Measurements from ENCODE around the gene TRERF1. TPM values are rescaled to one million over a fixed set of nuclear protein-coding genes. Genes with fewer than 3 reads are reported as not detected.

TRERF1 gene
- total RNA-seq, 1 experiment from 2014 or later: 22.3 TPM

- no peak for TF ChIP-seq MYBL2 (CRISPR knock-in tag; IDR thresholded peaks at IDR 0.05)
- TF ChIP-seq FOXP4 (CRISPR knock-in tag; IDR thresholded peaks at IDR 0.05): no peak
- TF ChIP-seq ZNF317 (CRISPR knock-in tag; IDR thresholded peaks at IDR 0.05; ENCODE audit: borderline replicate concordance, low read depth): no peak
- TF ChIP-seq SMAD3 (CRISPR knock-in tag; IDR thresholded peaks at IDR 0.05; ENCODE audit: borderline replicate concordance): no peak
- TF ChIP-seq FOXJ3 (CRISPR knock-in tag; IDR thresholded peaks at IDR 0.05; ENCODE audit: borderline replicate concordance): no peak
- TF ChIP-seq SP1 (CRISPR knock-in tag; conservative IDR thresholded peaks at IDR 0.05): no peak
- no peak for TF ChIP-seq AR (CRISPR knock-in tag; IDR thresholded peaks at IDR 0.05)
- H3K4me1 Mint-ChIP-seq: peaks cover 21% of the 10 kb centered on the region
- ChIA-PET CTCF (interaction anchor here (0.7 to 7.9 kb wide), 6 partner anchors 13 to 301 kb away, joined by 3 to 132 read pairs (median 5); partner anchors contain the start of gene UBR2), POLR2A (no interaction called here)
- no peaks in the 10 kb centered on the region for H3K9me3 Mint-ChIP-seq
- no peak overlapping the region for H3K27ac Mint-ChIP-seq
- DNase-seq (ENCODE audit: low spot score) (peak; percentile 36), ATAC-seq (peak; percentile 56)
- peaks cover 11% of the 10 kb centered on the region for H3K36me3 Mint-ChIP-seq
- H3K27me3 Mint-ChIP-seq (ENCODE audit: low read depth): no peaks in the 10 kb centered on the region
- H3K4me3 Mint-ChIP-seq: no peak overlapping the region
Measured at GRCh38 chr6:42263165-42263728, 188.5 kb downstream of the TRERF1 start.

GRCh38 chr6:42260972-42261371, 190.8 kb downstream of the TRERF1 start:
- ChIA-PET CTCF (interaction anchor here (0.6 to 7.9 kb wide), 32 partner anchors 8 to 303 kb away, joined by 3 to 132 read pairs (median 4); partner anchors contain the start of gene UBR2), POLR2A (interaction anchor here (0.8 to 1.1 kb wide), 2 partner anchors 65 to 190 kb away, joined by 3 read pairs; no protein-coding TSS in a partner anchor)
- TF ChIP-seq ZNF263 (CRISPR knock-in tag; IDR thresholded peaks at IDR 0.05; ENCODE audit: low read depth): no peak
- TF ChIP-seq CTCF (IDR thresholded peaks at IDR 0.05): peak; percentile 46
- Mint-ChIP-seq H3K4me3 (no peak overlapping the region), H3K27ac (no peak overlapping the region), H3K27me3 (ENCODE audit: low read depth) (no peaks in the 10 kb centered on the region), H3K36me3 (peaks cover 12% of the 10 kb centered on the region), H3K4me1 (peaks cover 43% of the 10 kb centered on the region), H3K9me3 (no peaks in the 10 kb centered on the region)
- peak; percentile 79 for DNase-seq (ENCODE audit: low spot score)
- ATAC-seq: peak; percentile 71

GRCh38 chr6:42260396-42260888, 191.3 kb downstream of the TRERF1 start:
- peak; percentile 7 for ATAC-seq
- TF ChIP-seq ZNF416 (CRISPR knock-in tag; IDR thresholded peaks at IDR 0.05): no peak
- TF ChIP-seq PRRX2 (CRISPR knock-in tag; IDR thresholded peaks at IDR 0.05): no peak
- TF ChIP-seq ZNF232 (CRISPR knock-in tag; IDR thresholded peaks at IDR 0.05): no peak
- peak; percentile 96 for TF ChIP-seq USF2 (CRISPR knock-in tag; IDR thresholded peaks at IDR 0.05)
- TF ChIP-seq SMAD4 (CRISPR knock-in tag; IDR thresholded peaks at IDR 0.05): no peak
- no peak for TF ChIP-seq SMAD3 (CRISPR knock-in tag; IDR thresholded peaks at IDR 0.05; ENCODE audit: borderline replicate concordance)
- TF ChIP-seq STAT6 (CRISPR knock-in tag; conservative IDR thresholded peaks at IDR 0.05; ENCODE audit: low read depth): no peak
- TF ChIP-seq ZMAT4 (CRISPR knock-in tag; IDR thresholded peaks at IDR 0.05): no peak
- no peak for TF ChIP-seq MAX (CRISPR knock-in tag; IDR thresholded peaks at IDR 0.05)
- no peak for TF ChIP-seq PREB (CRISPR knock-in tag; IDR thresholded peaks at IDR 0.05; ENCODE audit: borderline replicate concordance)

More at GRCh38 chr6:42260396-42260888, 191.3 kb downstream of the TRERF1 start:
- no peaks in the 10 kb centered on the region for H3K9me3 Mint-ChIP-seq
- POLR2A ChIA-PET: interaction anchor here (0.7 to 1.1 kb wide), 3 partner anchors 65 to 191 kb away, joined by 3 read pairs; no protein-coding TSS in a partner anchor
- CTCF ChIA-PET: interaction anchor here (0.6 to 7.9 kb wide), 32 partner anchors 8 to 303 kb away, joined by 3 to 132 read pairs (median 5); partner anchors contain the start of gene UBR2
- no peak overlapping the region for H3K4me3 Mint-ChIP-seq
- DNase-seq (ENCODE audit: low spot score): peak; percentile 44
- H3K4me1 Mint-ChIP-seq: peaks cover 43% of the 10 kb centered on the region
- H3K36me3 Mint-ChIP-seq: peaks cover 18% of the 10 kb centered on the region
- H3K27me3 Mint-ChIP-seq (ENCODE audit: low read depth): no peaks in the 10 kb centered on the region
- H3K27ac Mint-ChIP-seq: no peak overlapping the region

All from WTC11 (cell line).